HEK293T (cell line): Measurements from ENCODE around the gene IPO13.

Source experiments
- FOXK2 ChIP-seq: fragments of 450-650 bp; IDR thresholded peaks from 2 replicates; pipeline ENCODE4 v1.6.1; 2016; ENCODE audit warnings: mild to moderate bottlenecking
- TF ChIP-seq, protein P1 (sequence below): fragments of 450-650 bp; IDR thresholded peaks from 2 replicates; pipeline ENCODE4 v1.6.1; 2016

DNA sequence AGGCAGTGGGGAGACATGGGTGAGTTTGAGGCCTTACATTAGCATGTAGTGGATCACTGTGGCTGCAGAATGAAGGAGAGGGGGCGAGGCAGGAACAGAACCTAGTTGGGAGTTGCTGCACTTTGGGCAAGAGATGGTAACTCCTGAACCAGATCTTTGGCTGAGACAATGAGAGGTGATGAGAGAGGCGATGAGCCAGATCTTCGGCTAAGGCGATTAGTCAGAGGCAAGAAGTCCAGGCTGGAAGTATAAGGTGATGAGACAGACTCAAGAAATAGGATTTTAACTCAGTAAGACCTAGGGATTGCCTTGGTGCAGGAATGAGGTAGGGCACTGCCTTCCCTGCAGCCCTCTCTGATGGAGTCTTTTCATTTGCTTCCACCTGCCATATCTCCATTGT lies 22.2 kb upstream of the IPO13 start:
- TF ChIP-seq, protein P1, sequence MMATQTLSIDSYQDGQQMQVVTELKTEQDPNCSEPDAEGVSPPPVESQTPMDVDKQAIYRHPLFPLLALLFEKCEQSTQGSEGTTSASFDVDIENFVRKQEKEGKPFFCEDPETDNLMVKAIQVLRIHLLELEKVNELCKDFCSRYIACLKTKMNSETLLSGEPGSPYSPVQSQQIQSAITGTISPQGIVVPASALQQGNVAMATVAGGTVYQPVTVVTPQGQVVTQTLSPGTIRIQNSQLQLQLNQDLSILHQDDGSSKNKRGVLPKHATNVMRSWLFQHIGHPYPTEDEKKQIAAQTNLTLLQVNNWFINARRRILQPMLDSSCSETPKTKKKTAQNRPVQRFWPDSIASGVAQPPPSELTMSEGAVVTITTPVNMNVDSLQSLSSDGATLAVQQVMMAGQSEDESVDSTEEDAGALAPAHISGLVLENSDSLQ, result no peak
- TF ChIP-seq FOXK2, result no peak
